Endothelial cell of umbilical vein (primary cell): Measurements from ENCODE around the gene ILF2. TPM values are rescaled to one million over a fixed set of nuclear protein-coding genes. Genes with fewer than 3 reads are reported as not detected.

Source experiments
- BruUV-seq: library from RNA; stranded (reverse); fragments of 400-500 nt; replicated peaks from 2 replicates; lab custom pipeline; 2021; lab: Mats Ljungman, UMichigan
- CTCF ChIA-PET: fragments of 300-600, 350-600 bp; sonication (Branson Sonifier 250); formaldehyde crosslinking; loops from one replicate; lab custom pipeline; 2021; ENCODE audit warnings: antibody characterized with exemption, inconsistent platforms; lab: Charles Lee
- POLR2A ChIA-PET: fragments of 300-600, 350-600 bp; sonication (Branson Sonifier 250); formaldehyde crosslinking; loops from one replicate; lab custom pipeline; 2021; ENCODE audit warnings: antibody characterized with exemption, inconsistent platforms; lab: Charles Lee
- DNase-seq: peaks from one replicate; pipeline ENCODE4 v3.0.0-alpha.2; 2011; ENCODE audit warnings: low read depth, low spot score
- FAIRE-seq: peaks from 2 replicates; lab custom pipeline; 2011; peaks lifted over from hg19 to GRCh38; lab: Jason Lieb, UNC
- H2AFZ ChIP-seq: 2 replicates; pipeline ENCODE4 v1.6.0; 2012; ENCODE audit warnings: low read depth, low read length, control low read depth, inconsistent platforms
- H3K27ac ChIP-seq: 2 replicates; pipeline ENCODE4 v1.5.1; 2011; ENCODE audit warnings: low read depth, mild to moderate bottlenecking, control low read depth, low read length, moderate library complexity; ENCODE audit not compliant: insufficient read depth
- H3K27me3 ChIP-seq, 2 experiments: 2 replicates each; pipeline versions ENCODE4 v1.6.0 to v1.6.1; 2011; ENCODE audit warnings: low read length in 2 of 2, mixed read lengths in 1 of 2; ENCODE audit not compliant: control insufficient read depth in 2 of 2, insufficient read depth in 2 of 2
- H3K36me3 ChIP-seq, 2 experiments: 2 replicates in 1 of 2; 3 replicates in 1 of 2; pipeline ENCODE4 v1.5.1; 2011; ENCODE audit warnings: low read length in 2 of 2, mild to moderate bottlenecking in 1 of 2, moderate library complexity in 1 of 2; ENCODE audit not compliant: control insufficient read depth in 2 of 2, insufficient read depth in 2 of 2; ENCODE audit errors: extremely low read depth in 1 of 2
- H3K4me1 ChIP-seq: 3 replicates; pipeline ENCODE4 v1.5.1; 2011; ENCODE audit warnings: mild to moderate bottlenecking, low read length; ENCODE audit not compliant: control insufficient read depth, insufficient read depth; ENCODE audit errors: extremely low read depth
- H3K4me2 ChIP-seq: 2 replicates; pipeline ENCODE4 v1.6.1; 2011; ENCODE audit warnings: low read length, control low read depth, mixed read lengths; ENCODE audit not compliant: insufficient read depth
- H3K4me3 ChIP-seq, 3 experiments: fragments of 200-600 bp in 1 of 3; sonication (generic), shearing (Covaris generic) in 1 of 3; replicated peaks in 1 of 3; 2 replicates each; pipeline ENCODE4 v1.5.1; 2011 to 2016; ENCODE audit warnings: control low read depth in 3 of 3, low read length in 3 of 3, mild to moderate bottlenecking in 2 of 3, inconsistent platforms in 1 of 3, low read depth in 1 of 3, moderate library complexity in 1 of 3; ENCODE audit not compliant: insufficient read depth in 1 of 3
- H3K79me2 ChIP-seq: 2 replicates; pipeline ENCODE4 v1.6.0; 2012; ENCODE audit warnings: low read length, inconsistent platforms; ENCODE audit not compliant: control insufficient read depth, insufficient read depth
- H3K9ac ChIP-seq: replicated peaks from 2 replicates; pipeline ENCODE3; 2011; ENCODE audit warnings: low read length, control low read depth; ENCODE audit not compliant: insufficient read depth; ENCODE audit errors: extremely low read depth
- H3K9me1 ChIP-seq: replicated peaks from 3 replicates; pipeline ENCODE4 v1.6.0; 2011; ENCODE audit warnings: mild to moderate bottlenecking, low read length; ENCODE audit not compliant: control insufficient read depth, insufficient read depth; ENCODE audit errors: extremely low read depth
- H3K9me3 ChIP-seq: replicated peaks from 2 replicates; pipeline ENCODE4 v1.5.1; 2012; ENCODE audit warnings: low read length, inconsistent platforms; ENCODE audit not compliant: control insufficient read depth, insufficient read depth
- H4K20me1 ChIP-seq: replicated peaks from 2 replicates; pipeline ENCODE3; 2011; ENCODE audit warnings: mild to moderate bottlenecking, low read length; ENCODE audit not compliant: control insufficient read depth, insufficient read depth; ENCODE audit errors: extremely low read depth
- CTCF ChIP-seq, 2 donors: IDR thresholded peaks; 1 replicate in 1 of 2; 2 replicates in 1 of 2; pipeline ENCODE4 v1.5.1; 2011; ENCODE audit warnings: low read length in 2 of 2, mild to moderate bottlenecking in 2 of 2, moderate library complexity in 2 of 2, control low read depth in 1 of 2, inconsistent platforms in 1 of 2, low read depth in 1 of 2; ENCODE audit not compliant: insufficient read depth in 1 of 2; ENCODE audit errors: extremely low read depth in 1 of 2
- EZH2 ChIP-seq: IDR thresholded peaks from 2 replicates; pipeline ENCODE4 v1.6.1; 2012; ENCODE audit warnings: borderline replicate concordance, low read depth, mild to moderate bottlenecking, moderate library complexity, low read length, inconsistent platforms; ENCODE audit not compliant: severe bottlenecking
- FOS ChIP-seq: IDR thresholded peaks from 2 replicates; pipeline ENCODE4 v1.6.1; 2011; ENCODE audit warnings: mild to moderate bottlenecking, low read length, moderate library complexity, borderline replicate concordance; ENCODE audit not compliant: insufficient read depth
- GATA2 ChIP-seq: IDR thresholded peaks from 2 replicates; pipeline ENCODE4 v1.7.0; 2011; ENCODE audit warnings: low read depth, mild to moderate bottlenecking, moderate library complexity, mixed read lengths, low read length; ENCODE audit not compliant: insufficient read length, insufficient read depth
- JUN ChIP-seq: IDR thresholded peaks from 2 replicates; pipeline ENCODE4 v1.6.1; 2011; ENCODE audit warnings: borderline replicate concordance, low read depth; ENCODE audit not compliant: insufficient read length, insufficient read depth
- MAX ChIP-seq: IDR thresholded peaks from 2 replicates; pipeline ENCODE4 v1.6.1; 2011; ENCODE audit not compliant: insufficient read depth, insufficient read length
- MYC ChIP-seq: IDR thresholded peaks from one replicate; pipeline ENCODE4 v1.6.1; 2011; ENCODE audit warnings: mild to moderate bottlenecking, low read depth, low read length
- POLR2A ChIP-seq: IDR thresholded peaks from 2 replicates; pipeline ENCODE4 v1.6.1; 2012; ENCODE audit warnings: low read depth, mild to moderate bottlenecking, control low read depth, low read length
- POLR2AphosphoS5 ChIP-seq: IDR thresholded peaks from 2 replicates; pipeline ENCODE4 v1.6.1; 2012; ENCODE audit warnings: low read depth, mild to moderate bottlenecking, control low read depth, low read length, moderate library complexity; ENCODE audit not compliant: insufficient read depth
- dilution Hi-C: fragments of 300-500 bp; cut with MboI; formaldehyde crosslinking; loops from one replicate; pipeline ENCODE4 v1.15.0; 2019; ENCODE audit warnings: low sequenced_read_pairs; ENCODE audit not compliant: extremely low pct_ligation_motif_present
- intact Hi-C: fragments of 100-400 bp; cut with micrococcal nuclease; formaldehyde crosslinking; loops from one replicate; pipeline ENCODE4 v1.10.0; 2022
- polyA plus RNA-seq, 4 experiments: library from polyadenylated mRNA; depleted of rRNA in 3 of 4; stranded (reverse) in 3 of 4; unstranded in 1 of 4; fragments of >200 nt; gene quantifications; 2 replicates each; pipeline versions ENCODE4 v1.2.1 to v1.2.3, GENCODE V29; 2011 to 2012; ENCODE audit warnings: missing spikeins in 1 of 4
- total RNA-seq: library from RNA; stranded (reverse); gene quantifications from 2 replicates; pipeline ENCODE4 v1.2.3, GENCODE V29; 2021

Gene ILF2
- total and polyA plus RNA-seq, 2 donors (not counting 3 experiments of a cell fraction or from before 2014, with no cell fraction given): 271 to 303 TPM

DNA sequence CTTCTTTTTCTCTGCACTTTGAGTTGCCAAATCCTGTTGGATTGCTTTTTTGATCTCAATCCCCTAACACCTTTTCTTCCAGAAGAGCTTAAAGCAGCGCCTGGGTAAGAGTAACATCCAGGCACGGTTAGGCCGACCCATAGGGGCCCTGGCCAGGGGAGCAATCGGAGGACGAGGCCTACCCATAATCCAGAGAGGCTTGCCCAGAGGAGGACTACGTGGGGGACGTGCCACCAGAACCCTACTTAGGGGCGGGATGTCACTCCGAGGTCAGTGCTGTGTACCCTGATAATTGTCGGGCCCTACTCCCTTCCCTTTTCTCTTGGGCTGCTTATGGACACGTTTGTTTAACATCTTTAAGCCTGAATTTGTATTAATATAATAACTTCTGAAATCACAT, 28.6 kb downstream of the ILF2 start:
- H3K9ac ChIP-seq: no peak overlapping the region
- no peak overlapping the region for H3K27ac ChIP-seq
- H2AFZ ChIP-seq: no peak overlapping the region
- peaks cover 27% of the 10 kb centered on the region for H3K79me2 ChIP-seq
- H3K9me1 ChIP-seq: no peaks in the 10 kb centered on the region
- dilution Hi-C loops: no loop called here
- H3K4me3 ChIP-seq: no peak overlapping the region
- ChIA-PET POLR2A (interaction anchor here (0.9 kb wide), 1 partner anchor 15 kb away, joined by 3 read pairs; the partner anchor contains the start of gene S100A13), CTCF (interaction anchor here (1.2 to 2.7 kb wide), 2 partner anchors 34 to 70 kb away, joined by 3 to 12 read pairs; no protein-coding TSS in a partner anchor)
- intact Hi-C loops: no loop called here
- H3K4me2 ChIP-seq: no peak overlapping the region
- peaks cover 48 to 53% of the 10 kb centered on the region in 2 experiments for H3K36me3 ChIP-seq
- H3K27me3 ChIP-seq: no peaks in the 10 kb centered on the region
- no TSS peak for BruUV-seq
- DNase-seq (no peak), FAIRE-seq (no peak)
- H3K9me3 ChIP-seq: no peaks in the 10 kb centered on the region
- TF ChIP-seq GATA2 (no peak), MAX (no peak), CTCF (IDR thresholded peaks at IDR 0.05; ENCODE audit: extremely low read depth in 1 of 2, insufficient read depth in 1 of 2, low read depth in 1 of 2, low read length in 2 of 2) (no peak), FOS (no peak), POLR2A (no peak), JUN (no peak), EZH2 (no peak), POLR2AphosphoS5 (no peak), MYC (no peak)
- H4K20me1 ChIP-seq: peaks cover 2% of the 10 kb centered on the region
- H3K4me1 ChIP-seq: no peaks in the 10 kb centered on the region
